Body of pancreas (tissue), 4 donors: Measurements from ENCODE around the gene SBK3.

Source experiments
- POLR2A ChIP-seq, 3 donors: fragments of 450-650 bp; IDR thresholded peaks; one replicate each; pipeline ENCODE4 v1.6.1; 2016; ENCODE audit warnings: antibody characterized with exemption in 3 of 3, mild to moderate bottlenecking in 2 of 3
- TF ChIP-seq, protein P1 (sequence below), 7 experiments: fragments of 450-650 bp in 4 of 7; fragments of 200-600 bp in 3 of 7; sonication (generic) in 3 of 7; IDR thresholded peaks; one replicate each; pipeline ENCODE4 v1.5.1; 2016 to 2019; ENCODE audit warnings: antibody characterized with exemption in 7 of 7

GRCh38 chr19:55503502-55504251, 41.7 kb downstream of the SBK3 start:
- TF ChIP-seq, protein P1, sequence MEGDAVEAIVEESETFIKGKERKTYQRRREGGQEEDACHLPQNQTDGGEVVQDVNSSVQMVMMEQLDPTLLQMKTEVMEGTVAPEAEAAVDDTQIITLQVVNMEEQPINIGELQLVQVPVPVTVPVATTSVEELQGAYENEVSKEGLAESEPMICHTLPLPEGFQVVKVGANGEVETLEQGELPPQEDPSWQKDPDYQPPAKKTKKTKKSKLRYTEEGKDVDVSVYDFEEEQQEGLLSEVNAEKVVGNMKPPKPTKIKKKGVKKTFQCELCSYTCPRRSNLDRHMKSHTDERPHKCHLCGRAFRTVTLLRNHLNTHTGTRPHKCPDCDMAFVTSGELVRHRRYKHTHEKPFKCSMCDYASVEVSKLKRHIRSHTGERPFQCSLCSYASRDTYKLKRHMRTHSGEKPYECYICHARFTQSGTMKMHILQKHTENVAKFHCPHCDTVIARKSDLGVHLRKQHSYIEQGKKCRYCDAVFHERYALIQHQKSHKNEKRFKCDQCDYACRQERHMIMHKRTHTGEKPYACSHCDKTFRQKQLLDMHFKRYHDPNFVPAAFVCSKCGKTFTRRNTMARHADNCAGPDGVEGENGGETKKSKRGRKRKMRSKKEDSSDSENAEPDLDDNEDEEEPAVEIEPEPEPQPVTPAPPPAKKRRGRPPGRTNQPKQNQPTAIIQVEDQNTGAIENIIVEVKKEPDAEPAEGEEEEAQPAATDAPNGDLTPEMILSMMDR (IDR thresholded peaks at IDR 0.05), result peak; percentile 92 to 98 (median 97)
- no peak for TF ChIP-seq POLR2A (IDR thresholded peaks at IDR 0.05)
